Mesenchymal stem cell (in vitro differentiated cells and primary cell): Measurements from ENCODE around the gene PLA2G4B.

Experiments
- DNase-seq: peaks from one replicate; pipeline ENCODE4 v3.0.0-alpha.2; 2013
- H2AFZ ChIP-seq: one replicate; pipeline ENCODE4 v1.6.1; 2013; ENCODE audit warnings: low read depth, mild to moderate bottlenecking, control low read depth, inconsistent platforms, low read length, moderate library complexity
- H2AK5ac ChIP-seq: 2 replicates; pipeline ENCODE4 v1.6.1; 2013; ENCODE audit warnings: low read length, moderate library complexity, mild to moderate bottlenecking, inconsistent platforms; ENCODE audit not compliant: severe bottlenecking
- H2BK120ac ChIP-seq: one replicate; pipeline ENCODE4 v1.6.1; 2013; ENCODE audit warnings: low read depth, mild to moderate bottlenecking, inconsistent platforms, low read length, moderate library complexity
- H2BK12ac ChIP-seq, 2 experiments: one replicate each; pipeline ENCODE4 v1.6.1; 2013; ENCODE audit warnings: inconsistent platforms in 2 of 2, low read length in 2 of 2, mild to moderate bottlenecking in 2 of 2, moderate library complexity in 2 of 2, control low read depth in 1 of 2
- H2BK15ac ChIP-seq: one replicate; pipeline ENCODE4 v1.6.1; 2013; ENCODE audit warnings: mild to moderate bottlenecking, low read depth, inconsistent platforms; ENCODE audit not compliant: poor library complexity, severe bottlenecking
- H2BK5ac ChIP-seq: 2 replicates; pipeline ENCODE4 v1.6.1; 2013; ENCODE audit warnings: low read depth, mild to moderate bottlenecking, low read length, control low read depth, inconsistent platforms; ENCODE audit not compliant: poor library complexity, severe bottlenecking
- H3K14ac ChIP-seq, 2 experiments: one replicate each; pipeline ENCODE4 v1.6.1; 2013; ENCODE audit warnings: inconsistent platforms in 2 of 2, low read length in 2 of 2, control low read depth in 1 of 2, mild to moderate bottlenecking in 1 of 2, moderate library complexity in 1 of 2
- H3K18ac ChIP-seq, 2 experiments: one replicate each; pipeline ENCODE4 v1.6.1; 2013; ENCODE audit warnings: inconsistent platforms in 2 of 2, low read length in 2 of 2, control low read depth in 1 of 2, low read depth in 1 of 2, mild to moderate bottlenecking in 1 of 2
- H3K23ac ChIP-seq, 2 experiments: one replicate each; pipeline ENCODE4 v1.6.1; 2013; ENCODE audit warnings: inconsistent platforms in 2 of 2, low read length in 2 of 2, mild to moderate bottlenecking in 2 of 2, moderate library complexity in 2 of 2, control low read depth in 1 of 2
- H3K27ac ChIP-seq: 2 replicates; pipeline ENCODE4 v1.5.1; 2013; ENCODE audit warnings: mild to moderate bottlenecking, moderate library complexity, low read length, control low read depth, inconsistent platforms; ENCODE audit not compliant: poor library complexity, severe bottlenecking
- H3K27me3 ChIP-seq, 2 experiments: 2 replicates each; pipeline versions ENCODE4 v1.6.1 to v1.7.0; 2013; ENCODE audit warnings: low read length in 2 of 2, mild to moderate bottlenecking in 2 of 2, moderate library complexity in 2 of 2, control low read depth in 1 of 2, inconsistent platforms in 1 of 2; ENCODE audit not compliant: control insufficient read depth in 1 of 2, insufficient read depth in 1 of 2
- H3K36me3 ChIP-seq, 2 experiments: 2 replicates each; pipeline versions ENCODE4 v1.6.1 to v1.7.0; 2013; ENCODE audit warnings: low read length in 2 of 2, control low read depth in 1 of 2, inconsistent platforms in 1 of 2, low read depth in 1 of 2, mild to moderate bottlenecking in 1 of 2; ENCODE audit not compliant: insufficient read depth in 2 of 2, control insufficient read depth in 1 of 2
- H3K4ac ChIP-seq, 2 experiments: one replicate each; pipeline ENCODE4 v1.6.1; 2013; ENCODE audit warnings: inconsistent platforms in 2 of 2, low read length in 2 of 2, mild to moderate bottlenecking in 2 of 2, moderate library complexity in 2 of 2, control low read depth in 1 of 2, low read depth in 1 of 2
- H3K4me1 ChIP-seq: 2 replicates; pipeline ENCODE4 v1.6.1; 2013; ENCODE audit warnings: low read depth, low read length, control low read depth; ENCODE audit not compliant: control insufficient read depth, insufficient read depth
- H3K4me2 ChIP-seq: 2 replicates; pipeline ENCODE4 v1.6.1; 2013; ENCODE audit warnings: low read length, mild to moderate bottlenecking, inconsistent platforms; ENCODE audit not compliant: poor library complexity, severe bottlenecking
- H3K4me3 ChIP-seq, 2 experiments: 2 replicates each; pipeline versions ENCODE4 v1.5.1 to v1.7.0; 2013; ENCODE audit warnings: low read length in 2 of 2, mild to moderate bottlenecking in 2 of 2, control low read depth in 1 of 2, low read depth in 1 of 2; ENCODE audit not compliant: insufficient read depth in 1 of 2
- H3K79me1 ChIP-seq: replicated peaks from 2 replicates; pipeline ENCODE4 v1.6.1; 2013; ENCODE audit warnings: mild to moderate bottlenecking, control low read depth, low read length, inconsistent platforms; ENCODE audit not compliant: poor library complexity, severe bottlenecking
- H3K9ac ChIP-seq: 2 replicates; pipeline ENCODE4 v1.7.0; 2013; ENCODE audit warnings: mild to moderate bottlenecking, low read length, moderate library complexity
- H3K9me3 ChIP-seq: 2 replicates; pipeline ENCODE4 v1.7.0; 2013; ENCODE audit warnings: mild to moderate bottlenecking, low read length; ENCODE audit not compliant: control insufficient read depth
- H4K8ac ChIP-seq: one replicate; pipeline ENCODE4 v1.6.1; 2013; ENCODE audit warnings: inconsistent platforms, mild to moderate bottlenecking, low read length, moderate library complexity
- H4K91ac ChIP-seq: one replicate; pipeline ENCODE4 v1.6.1; 2013; ENCODE audit warnings: mild to moderate bottlenecking, low read length, inconsistent platforms
- WGBS: methylation state at CpG from one replicate; pipeline ENCODE4 v1.1.7; 2013; ENCODE audit warnings: mixed read lengths; 5-methylcytosine and 5-hydroxymethylcytosine counted together

Gene PLA2G4B

GRCh38 chr15:41817327-41817726, 21.3 kb upstream of the PLA2G4B start:
- no peak overlapping the region for H3K27ac ChIP-seq
- no peaks in the 10 kb centered on the region for H3K27me3 ChIP-seq
- no peak for DNase-seq
- no peak overlapping the region for H3K14ac ChIP-seq
- no peak overlapping the region for H3K23ac ChIP-seq
- 97% methylated on average over 14 of the region's 14 CpGs for WGBS
- no peak overlapping the region for H2AFZ ChIP-seq
- no peak overlapping the region for H4K8ac ChIP-seq
- no peaks in the 10 kb centered on the region for H3K4me1 ChIP-seq
- no peak overlapping the region for H3K4ac ChIP-seq
- H2BK5ac ChIP-seq = no peak overlapping the region
- H3K4me2 ChIP-seq = no peak overlapping the region
- H3K79me1 ChIP-seq = peaks cover 13% of the 10 kb centered on the region
- H2BK15ac ChIP-seq = no peak overlapping the region
- H3K18ac ChIP-seq = no peak overlapping the region
- H2AK5ac ChIP-seq = no peak overlapping the region
- no peak overlapping the region for H2BK120ac ChIP-seq
- H2BK12ac ChIP-seq = no peak overlapping the region
- no peak overlapping the region for H4K91ac ChIP-seq
- no peaks in the 10 kb centered on the region for H3K9me3 ChIP-seq
- H3K36me3 ChIP-seq = peaks cover 88 to 97% of the 10 kb centered on the region in 2 experiments
- H3K9ac ChIP-seq = no peak overlapping the region
- no peak overlapping the region for H3K4me3 ChIP-seq

- no peak for DNase-seq
- Histone ChIP-seq H3K36me3 (peaks cover 88 to 97% of the 10 kb centered on the region in 2 experiments), H4K8ac (no peak overlapping the region), H3K18ac (no peak overlapping the region), H3K14ac (no peak overlapping the region), H2AK5ac (no peak overlapping the region), H3K4me1 (no peaks in the 10 kb centered on the region), H2BK12ac (no peak overlapping the region), H2BK120ac (no peak overlapping the region), H3K27ac (no peak overlapping the region), H3K4me3 (no peak overlapping the region), H3K9ac (no peak overlapping the region), H3K4ac (no peak overlapping the region), H3K79me1 (peaks cover 9% of the 10 kb centered on the region), H2BK15ac (no peak overlapping the region), H2AFZ (no peak overlapping the region), H2BK5ac (no peak overlapping the region), H3K23ac (no peak overlapping the region), H3K9me3 (no peaks in the 10 kb centered on the region), H4K91ac (no peak overlapping the region), H3K4me2 (no peak overlapping the region), H3K27me3 (no peaks in the 10 kb centered on the region)
- WGBS = 100% methylated on average over 4 of the region's 6 CpGs
Measured at GRCh38 chr15:41817781-41818180, 20.9 kb upstream of the PLA2G4B start.

- Histone ChIP-seq H3K79me1 (peaks cover 9% of the 10 kb centered on the region), H2BK120ac (no peak overlapping the region), H3K4me2 (no peak overlapping the region), H3K9me3 (no peaks in the 10 kb centered on the region), H4K8ac (no peak overlapping the region), H3K4ac (no peak overlapping the region), H2BK12ac (no peak overlapping the region), H4K91ac (no peak overlapping the region), H3K27ac (no peak overlapping the region), H3K23ac (no peak overlapping the region), H2BK5ac (no peak overlapping the region), H3K9ac (no peak overlapping the region), H2AK5ac (no peak overlapping the region), H3K18ac (no peak overlapping the region), H2BK15ac (no peak overlapping the region), H3K4me3 (no peak overlapping the region), H3K36me3 (peaks cover 91 to 98% of the 10 kb centered on the region in 2 experiments), H3K27me3 (no peaks in the 10 kb centered on the region), H3K14ac (no peak overlapping the region), H3K4me1 (peaks cover 2% of the 10 kb centered on the region), H2AFZ (no peak overlapping the region)
- WGBS = 90% methylated on average over 9 of the region's 9 CpGs
- no peak for DNase-seq
Measured at GRCh38 chr15:41819455-41820050, 19.1 kb upstream of the PLA2G4B start.

GRCh38 chr15:41820791-41821423, 17.7 kb upstream of the PLA2G4B start:
- Histone ChIP-seq H3K9me3 (no peaks in the 10 kb centered on the region), H3K18ac (no peak overlapping the region), H2BK120ac (no peak overlapping the region), H3K23ac (no peak overlapping the region), H3K4ac (no peak overlapping the region), H3K4me1 (peaks cover 5% of the 10 kb centered on the region), H2AFZ (no peak overlapping the region), H3K14ac (no peak overlapping the region), H3K9ac (no peak overlapping the region), H3K27me3 (no peaks in the 10 kb centered on the region), H2BK15ac (no peak overlapping the region), H2BK5ac (no peak overlapping the region), H3K79me1 (peaks cover 1% of the 10 kb centered on the region), H3K4me3 (no peak overlapping the region), H2AK5ac (no peak overlapping the region), H4K91ac (no peak overlapping the region), H2BK12ac (no peak overlapping the region), H3K4me2 (no peak overlapping the region), H3K36me3 (peaks cover 94% of the 10 kb centered on the region in 2 experiments), H4K8ac (no peak overlapping the region), H3K27ac (no peak overlapping the region)
- WGBS = 94% methylated on average over 6 of the region's 6 CpGs
- no peak for DNase-seq
